Peyer's patch (tissue), 4 donors: ENCODE measurements around the gene ARID1B.

ENCODE experiments used
- POLR2A ChIP-seq, 2 donors: fragments of 450-650 bp; IDR thresholded peaks; one replicate each; pipeline ENCODE4 v1.5.1; 2017; ENCODE audit warnings: antibody characterized with exemption in 2 of 2, mild to moderate bottlenecking in 2 of 2, moderate library complexity in 2 of 2
- TF ChIP-seq, protein P1 (sequence below), 6 experiments: fragments of 450-650 bp in 4 of 6; fragments of 200-600 bp in 2 of 6; sonication (generic) in 1 of 6; IDR thresholded peaks; one replicate each; pipeline ENCODE4 v1.5.1; 2017 to 2019; ENCODE audit warnings: antibody characterized with exemption in 6 of 6, mild to moderate bottlenecking in 3 of 6, moderate library complexity in 1 of 6

DNA sequence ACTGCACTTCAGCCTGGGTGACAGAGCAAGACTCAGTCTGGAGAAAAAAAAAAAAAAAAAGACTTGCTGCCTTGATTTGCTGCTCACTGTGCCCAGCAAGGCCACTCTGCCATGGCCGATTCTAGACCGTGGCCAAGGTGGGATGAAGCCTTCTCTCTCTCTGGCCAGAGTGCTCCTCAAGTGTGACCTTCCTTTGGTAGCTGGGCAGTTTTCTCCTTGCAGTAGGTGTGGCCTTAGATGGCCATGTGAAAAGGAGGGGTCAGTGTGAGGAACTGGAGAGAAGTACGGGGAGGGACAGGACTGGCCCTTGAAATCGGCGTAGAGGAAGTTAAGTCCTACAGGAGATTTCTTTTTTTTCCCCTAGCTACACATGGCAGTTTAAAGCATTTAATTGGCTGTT lies 272.0 kb downstream of the ARID1B start:
- TF ChIP-seq, protein P1, sequence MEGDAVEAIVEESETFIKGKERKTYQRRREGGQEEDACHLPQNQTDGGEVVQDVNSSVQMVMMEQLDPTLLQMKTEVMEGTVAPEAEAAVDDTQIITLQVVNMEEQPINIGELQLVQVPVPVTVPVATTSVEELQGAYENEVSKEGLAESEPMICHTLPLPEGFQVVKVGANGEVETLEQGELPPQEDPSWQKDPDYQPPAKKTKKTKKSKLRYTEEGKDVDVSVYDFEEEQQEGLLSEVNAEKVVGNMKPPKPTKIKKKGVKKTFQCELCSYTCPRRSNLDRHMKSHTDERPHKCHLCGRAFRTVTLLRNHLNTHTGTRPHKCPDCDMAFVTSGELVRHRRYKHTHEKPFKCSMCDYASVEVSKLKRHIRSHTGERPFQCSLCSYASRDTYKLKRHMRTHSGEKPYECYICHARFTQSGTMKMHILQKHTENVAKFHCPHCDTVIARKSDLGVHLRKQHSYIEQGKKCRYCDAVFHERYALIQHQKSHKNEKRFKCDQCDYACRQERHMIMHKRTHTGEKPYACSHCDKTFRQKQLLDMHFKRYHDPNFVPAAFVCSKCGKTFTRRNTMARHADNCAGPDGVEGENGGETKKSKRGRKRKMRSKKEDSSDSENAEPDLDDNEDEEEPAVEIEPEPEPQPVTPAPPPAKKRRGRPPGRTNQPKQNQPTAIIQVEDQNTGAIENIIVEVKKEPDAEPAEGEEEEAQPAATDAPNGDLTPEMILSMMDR (IDR thresholded peaks at IDR 0.05) = no peak
- TF ChIP-seq POLR2A (IDR thresholded peaks at IDR 0.05) = no peak
